Measurements from ENCODE around the gene TSPAN2.

Gene TSPAN2

GRCh38 chr1:115063228-115063901 lies 25.9 kb downstream of the TSPAN2 start:
- Histone ChIP-seq H3K4me1 (ENCODE audit: control insufficient read depth, insufficient read depth, low read length) (peaks cover 25% of the 10 kb centered on the region), H3K9ac (ENCODE audit: low read length in 2 of 2) (no peak overlapping the region), H3K27ac (ENCODE audit: low read length) (no peak overlapping the region), H3K36me3 (ENCODE audit: control insufficient read depth in 2 of 2, insufficient read depth in 2 of 2, low read length in 2 of 2) (peaks cover 11 to 17% of the 10 kb centered on the region in 2 donors), H3K27me3 (ENCODE audit: control insufficient read depth in 1 of 2, insufficient read depth in 2 of 2, low read length in 2 of 2) (no peaks in the 10 kb centered on the region), H3K9me3 (ENCODE audit: control insufficient read depth in 2 of 2, low read length in 2 of 2) (no peaks in the 10 kb centered on the region), H3K4me3 (ENCODE audit: low read length in 2 of 2) (no peak overlapping the region)

GRCh38 chr1:115062542-115063004 lies 26.7 kb downstream of the TSPAN2 start:
- Histone ChIP-seq H3K36me3 (ENCODE audit: control insufficient read depth in 2 of 2, insufficient read depth in 2 of 2, low read length in 2 of 2) (peaks cover 14 to 19% of the 10 kb centered on the region in 2 donors), H3K9ac (ENCODE audit: low read length in 2 of 2) (no peak overlapping the region), H3K9me3 (ENCODE audit: control insufficient read depth in 2 of 2, low read length in 2 of 2) (no peaks in the 10 kb centered on the region), H3K4me1 (ENCODE audit: control insufficient read depth, insufficient read depth, low read length) (peaks cover 17% of the 10 kb centered on the region), H3K27ac (ENCODE audit: low read length) (no peak overlapping the region), H3K4me3 (ENCODE audit: low read length in 2 of 2) (no peak overlapping the region), H3K27me3 (ENCODE audit: control insufficient read depth in 1 of 2, insufficient read depth in 2 of 2, low read length in 2 of 2) (no peaks in the 10 kb centered on the region)

- Histone ChIP-seq H3K27ac (ENCODE audit: low read length) (no peak overlapping the region), H3K4me1 (ENCODE audit: control insufficient read depth, insufficient read depth, low read length) (peaks cover 14% of the 10 kb centered on the region), H3K36me3 (ENCODE audit: control insufficient read depth in 2 of 2, insufficient read depth in 2 of 2, low read length in 2 of 2) (peaks cover 16 to 22% of the 10 kb centered on the region in 2 donors), H3K4me3 (ENCODE audit: low read length in 2 of 2) (no peak overlapping the region), H3K9ac (ENCODE audit: low read length in 2 of 2) (no peak overlapping the region), H3K27me3 (ENCODE audit: control insufficient read depth in 1 of 2, insufficient read depth in 2 of 2, low read length in 2 of 2) (no peaks in the 10 kb centered on the region), H3K9me3 (ENCODE audit: control insufficient read depth in 2 of 2, low read length in 2 of 2) (no peaks in the 10 kb centered on the region)
Measured at GRCh38 chr1:115060501-115060900, 28.8 kb downstream of the TSPAN2 start.

DNA sequence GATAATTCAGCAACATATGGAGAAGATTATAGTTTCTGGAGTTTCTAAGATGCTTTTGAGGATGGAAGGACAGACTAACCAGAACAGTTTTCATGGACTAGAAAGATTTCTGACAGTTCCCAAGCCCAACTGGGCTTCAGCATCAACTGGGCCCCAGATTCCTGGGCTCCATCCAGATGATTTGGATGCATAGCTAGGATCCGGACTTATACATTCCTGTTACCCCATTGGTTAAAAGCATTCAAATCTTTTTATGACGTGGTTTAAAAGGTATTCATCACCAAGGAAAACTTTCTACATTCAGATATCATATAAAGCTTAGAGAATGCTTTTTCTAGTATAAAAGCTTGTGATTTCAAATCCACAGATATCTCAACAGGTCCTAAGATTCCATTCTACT lies 30.0 kb downstream of the TSPAN2 start:
- Histone ChIP-seq H3K4me1 (ENCODE audit: control insufficient read depth, insufficient read depth, low read length) (peaks cover 14% of the 10 kb centered on the region), H3K27ac (ENCODE audit: low read length) (no peak overlapping the region)

GRCh38 chr1:115057661-115058254 lies 31.5 kb downstream of the TSPAN2 start:
- H3K4me1 ChIP-seq (ENCODE audit: control insufficient read depth, insufficient read depth, low read length), result peaks cover 9% of the 10 kb centered on the region

More for the DNA sequence above, 30.0 kb downstream of the TSPAN2 start:
- Histone ChIP-seq H3K9me3 (ENCODE audit: control insufficient read depth in 2 of 2, low read length in 2 of 2) (no peaks in the 10 kb centered on the region), H3K36me3 (ENCODE audit: control insufficient read depth in 2 of 2, insufficient read depth in 2 of 2, low read length in 2 of 2) (peaks cover 16 to 24% of the 10 kb centered on the region in 2 donors), H3K4me3 (ENCODE audit: low read length in 2 of 2) (no peak overlapping the region), H3K9ac (ENCODE audit: low read length in 2 of 2) (no peak overlapping the region), H3K27me3 (ENCODE audit: control insufficient read depth in 1 of 2, insufficient read depth in 2 of 2, low read length in 2 of 2) (no peaks in the 10 kb centered on the region)

GRCh38 chr1:115056395-115056798 lies 32.9 kb downstream of the TSPAN2 start:
- Histone ChIP-seq H3K27ac (ENCODE audit: low read length) (peak overlapping the region; percentile 70), H3K27me3 (ENCODE audit: control insufficient read depth in 1 of 2, insufficient read depth in 2 of 2, low read length in 2 of 2) (no peaks in the 10 kb centered on the region), H3K4me3 (ENCODE audit: low read length in 2 of 2) (peak overlapping the region in 1 of 2 donors; percentile 54), H3K36me3 (ENCODE audit: control insufficient read depth in 2 of 2, insufficient read depth in 2 of 2, low read length in 2 of 2) (peaks cover 27 to 31% of the 10 kb centered on the region in 2 donors), H3K4me1 (ENCODE audit: control insufficient read depth, insufficient read depth, low read length) (peaks cover 4% of the 10 kb centered on the region), H3K9ac (ENCODE audit: low read length in 2 of 2) (peak overlapping the region; percentile 17 to 66), H3K9me3 (ENCODE audit: control insufficient read depth in 2 of 2, low read length in 2 of 2) (no peaks in the 10 kb centered on the region)

More at GRCh38 chr1:115057661-115058254, 31.5 kb downstream of the TSPAN2 start:
- no peak overlapping the region for H3K4me3 ChIP-seq (ENCODE audit: low read length in 2 of 2)
- peaks cover 22 to 26% of the 10 kb centered on the region in 2 donors for H3K36me3 ChIP-seq (ENCODE audit: control insufficient read depth in 2 of 2, insufficient read depth in 2 of 2, low read length in 2 of 2)
- no peak overlapping the region for H3K9ac ChIP-seq (ENCODE audit: low read length in 2 of 2)
- H3K9me3 ChIP-seq (ENCODE audit: control insufficient read depth in 2 of 2, low read length in 2 of 2), result no peaks in the 10 kb centered on the region
- H3K27ac ChIP-seq (ENCODE audit: low read length), result peak overlapping the region; percentile 70
- H3K27me3 ChIP-seq (ENCODE audit: control insufficient read depth in 1 of 2, insufficient read depth in 2 of 2, low read length in 2 of 2), result no peaks in the 10 kb centered on the region

DNA sequence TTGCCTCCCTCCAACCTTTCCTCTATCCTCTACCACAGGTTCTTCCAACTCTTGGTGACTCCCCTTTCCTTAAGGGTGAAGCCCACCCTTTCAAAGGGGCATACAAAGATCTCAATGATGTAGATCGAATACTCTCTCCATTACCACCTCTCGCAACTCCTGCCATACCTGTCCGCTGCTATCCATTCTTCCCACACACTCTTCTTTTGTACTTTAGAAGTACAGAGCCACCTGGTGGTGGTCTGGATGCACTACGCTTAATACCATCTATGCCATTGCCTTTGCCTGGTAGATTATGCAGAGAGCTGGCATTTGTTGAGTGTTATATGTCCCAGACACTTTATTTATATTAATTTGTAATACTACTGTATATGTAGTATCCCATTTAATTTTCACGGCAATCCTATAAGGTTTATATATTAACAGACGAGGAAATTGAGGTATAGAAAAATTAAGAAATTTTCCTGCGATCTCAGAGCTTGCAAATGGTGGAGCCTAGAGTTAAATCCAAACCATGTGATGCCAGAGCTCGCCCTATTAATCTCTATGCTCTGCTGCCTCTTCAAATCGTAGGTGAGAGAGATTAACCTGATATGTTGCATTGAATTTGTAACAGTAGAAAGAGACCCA lies 36.7 kb downstream of the TSPAN2 start:
- H3K4me3 ChIP-seq (ENCODE audit: low read length in 2 of 2), result no peak overlapping the region
- no peak overlapping the region for H3K9ac ChIP-seq (ENCODE audit: low read length in 2 of 2)
- peaks cover 24 to 26% of the 10 kb centered on the region in 2 donors for H3K36me3 ChIP-seq (ENCODE audit: control insufficient read depth in 2 of 2, insufficient read depth in 2 of 2, low read length in 2 of 2)
- peaks cover 6% of the 10 kb centered on the region for H3K4me1 ChIP-seq (ENCODE audit: control insufficient read depth, insufficient read depth, low read length)
- H3K27me3 ChIP-seq (ENCODE audit: control insufficient read depth in 1 of 2, insufficient read depth in 2 of 2, low read length in 2 of 2), result no peaks in the 10 kb centered on the region
- peak overlapping the region; percentile 18 for H3K27ac ChIP-seq (ENCODE audit: low read length)
- H3K9me3 ChIP-seq (ENCODE audit: control insufficient read depth in 2 of 2, low read length in 2 of 2), result no peaks in the 10 kb centered on the region

DNA sequence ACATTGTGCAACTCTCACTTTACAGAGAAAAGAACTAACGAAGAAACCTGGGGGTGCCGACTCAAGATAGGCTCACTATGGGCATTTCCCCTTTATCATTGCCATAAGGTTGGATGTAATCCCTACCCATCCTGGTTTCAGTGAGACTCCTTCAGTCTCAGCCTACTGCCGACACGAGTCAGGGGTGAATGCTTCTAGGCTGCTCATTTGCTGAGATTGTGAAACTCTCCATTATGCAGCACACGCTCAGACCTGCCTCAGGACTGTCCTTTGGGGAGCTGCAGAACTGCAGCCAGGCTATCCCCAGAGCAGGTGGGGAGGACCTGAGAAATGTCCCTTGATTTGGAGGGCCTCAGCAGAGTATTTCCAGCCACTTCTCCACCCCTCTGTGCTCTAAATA lies 37.5 kb downstream of the TSPAN2 start:
- Histone ChIP-seq H3K27me3 (ENCODE audit: control insufficient read depth in 1 of 2, insufficient read depth in 2 of 2, low read length in 2 of 2) (no peaks in the 10 kb centered on the region), H3K9me3 (ENCODE audit: control insufficient read depth in 2 of 2, low read length in 2 of 2) (no peaks in the 10 kb centered on the region), H3K4me1 (ENCODE audit: control insufficient read depth, insufficient read depth, low read length) (peaks cover 6% of the 10 kb centered on the region), H3K36me3 (ENCODE audit: control insufficient read depth in 2 of 2, insufficient read depth in 2 of 2, low read length in 2 of 2) (peaks cover 22 to 24% of the 10 kb centered on the region in 2 donors), H3K4me3 (ENCODE audit: low read length in 2 of 2) (no peak overlapping the region), H3K27ac (ENCODE audit: low read length) (peak overlapping the region; percentile 18), H3K9ac (ENCODE audit: low read length in 2 of 2) (no peak overlapping the region)

DNA sequence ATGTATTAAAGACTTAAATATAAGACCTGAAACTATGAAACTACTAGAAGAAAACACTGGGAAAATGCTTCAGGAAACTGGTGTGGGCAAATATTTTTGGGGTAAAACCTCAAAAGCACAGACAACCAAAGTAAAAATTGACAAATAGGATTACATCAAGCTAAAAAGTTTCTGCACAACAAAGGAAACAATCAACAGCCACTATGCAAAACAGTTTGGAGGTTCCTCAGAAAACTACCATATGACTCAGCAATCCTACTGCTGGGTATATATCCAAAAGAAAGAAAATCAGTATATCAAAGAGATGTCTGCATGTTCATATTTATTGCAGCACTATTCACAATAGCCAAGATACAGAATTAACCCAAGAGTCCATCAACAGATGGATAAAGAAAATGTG lies 42.6 kb downstream of the TSPAN2 start:
- no peak overlapping the region for H3K9ac ChIP-seq (ENCODE audit: low read length in 2 of 2)
- H3K36me3 ChIP-seq (ENCODE audit: control insufficient read depth in 2 of 2, insufficient read depth in 2 of 2, low read length in 2 of 2), result peaks cover 10 to 22% of the 10 kb centered on the region in 2 donors
- peaks cover 2% of the 10 kb centered on the region for H3K4me1 ChIP-seq (ENCODE audit: control insufficient read depth, insufficient read depth, low read length)
- no peaks in the 10 kb centered on the region for H3K27me3 ChIP-seq (ENCODE audit: control insufficient read depth in 1 of 2, insufficient read depth in 2 of 2, low read length in 2 of 2)
- no peak overlapping the region for H3K4me3 ChIP-seq (ENCODE audit: low read length in 2 of 2)
- no peak overlapping the region for H3K27ac ChIP-seq (ENCODE audit: low read length)
- H3K9me3 ChIP-seq (ENCODE audit: control insufficient read depth in 2 of 2, low read length in 2 of 2), result no peaks in the 10 kb centered on the region

- no peaks in the 10 kb centered on the region for H3K9me3 ChIP-seq (ENCODE audit: control insufficient read depth in 2 of 2, low read length in 2 of 2)
- no peak overlapping the region for H3K27ac ChIP-seq (ENCODE audit: low read length)
- no peaks in the 10 kb centered on the region for H3K27me3 ChIP-seq (ENCODE audit: control insufficient read depth in 1 of 2, insufficient read depth in 2 of 2, low read length in 2 of 2)
- peaks cover 6 to 22% of the 10 kb centered on the region in 2 donors for H3K36me3 ChIP-seq (ENCODE audit: control insufficient read depth in 2 of 2, insufficient read depth in 2 of 2, low read length in 2 of 2)
- no peak overlapping the region for H3K4me3 ChIP-seq (ENCODE audit: low read length in 2 of 2)
- no peak overlapping the region for H3K9ac ChIP-seq (ENCODE audit: low read length in 2 of 2)
- H3K4me1 ChIP-seq (ENCODE audit: control insufficient read depth, insufficient read depth, low read length), result no peaks in the 10 kb centered on the region
Measured at GRCh38 chr1:115041654-115042053, 47.6 kb downstream of the TSPAN2 start.
